ENCODE data around the gene MAPKAP1.
"Not testable (repeated sequence)": the region's sequence is repeated elsewhere in the genome, so short reads cannot be mapped to it uniquely, and the experiment has no call there.

Gene MAPKAP1

DNA sequence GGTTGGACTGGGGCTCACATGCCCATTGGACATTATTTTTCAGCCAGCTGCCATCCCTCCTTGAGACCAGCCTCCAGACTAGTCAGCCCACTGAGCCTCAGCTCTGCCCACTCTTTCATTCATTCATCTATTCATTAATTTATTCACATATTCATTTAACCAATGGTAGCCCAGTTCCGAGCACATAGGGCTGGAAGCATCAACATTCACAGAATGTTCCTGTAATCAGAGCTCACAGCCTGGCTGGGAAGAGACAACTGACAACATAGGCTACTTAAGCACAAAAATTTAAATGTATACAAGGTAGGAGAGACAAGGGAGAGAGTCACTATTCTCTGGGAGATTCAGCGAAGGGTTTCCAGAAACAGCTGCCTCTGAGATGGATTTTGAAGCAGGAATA lies 23.2 kb upstream of the MAPKAP1 start:
- no peak for DNase-seq

DNA sequence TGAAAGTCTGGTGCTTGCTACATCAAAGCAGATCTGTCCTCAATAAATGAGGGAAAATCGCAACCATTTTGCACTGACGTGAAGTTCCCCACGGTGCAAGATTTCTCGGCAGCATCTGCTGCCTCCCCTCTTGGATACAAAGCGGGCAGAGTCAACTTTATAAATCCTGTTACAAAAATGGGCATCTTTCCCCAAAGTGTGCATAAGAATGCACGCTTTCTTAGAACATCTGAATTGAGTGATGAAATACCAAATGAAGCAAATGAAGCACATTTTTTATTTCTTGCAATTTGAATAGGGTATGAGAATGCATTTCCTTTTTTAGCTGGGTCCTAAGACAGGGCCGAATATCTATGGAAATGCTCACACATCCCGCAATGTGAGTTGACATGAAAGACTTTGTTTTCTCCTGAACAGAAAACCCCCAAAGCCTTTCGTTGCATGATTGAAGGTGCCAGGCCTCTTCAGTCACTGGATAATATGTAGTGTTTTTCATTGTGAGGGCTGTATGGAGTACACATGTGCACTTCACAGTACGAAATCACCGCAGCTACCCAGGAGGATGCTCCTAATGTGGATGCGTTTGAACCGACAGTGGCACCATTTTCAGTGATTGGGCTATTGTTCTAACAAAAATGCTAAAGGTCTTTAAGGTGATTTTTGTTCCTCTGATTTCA lies 19.6 kb upstream of the MAPKAP1 start:
- no peak for DNase-seq

DNA sequence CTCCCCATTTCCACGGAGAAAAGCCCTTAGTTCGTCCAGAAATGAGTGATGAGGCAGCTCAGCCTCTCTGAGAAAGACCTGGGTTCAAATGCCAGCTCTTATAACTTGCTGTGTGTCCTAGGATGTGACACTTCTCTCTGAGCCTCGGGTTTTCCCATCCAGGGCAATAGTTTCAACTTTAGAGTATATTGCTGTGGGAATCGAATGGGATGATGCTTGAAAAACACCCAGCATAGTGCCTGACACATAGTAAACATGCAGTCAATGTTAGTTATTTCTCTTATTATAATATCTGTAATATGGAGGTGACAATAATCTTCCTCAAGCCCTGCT lies 430 bp upstream of the MAPKAP1 start:
- DNase-seq, result no peak

DNA sequence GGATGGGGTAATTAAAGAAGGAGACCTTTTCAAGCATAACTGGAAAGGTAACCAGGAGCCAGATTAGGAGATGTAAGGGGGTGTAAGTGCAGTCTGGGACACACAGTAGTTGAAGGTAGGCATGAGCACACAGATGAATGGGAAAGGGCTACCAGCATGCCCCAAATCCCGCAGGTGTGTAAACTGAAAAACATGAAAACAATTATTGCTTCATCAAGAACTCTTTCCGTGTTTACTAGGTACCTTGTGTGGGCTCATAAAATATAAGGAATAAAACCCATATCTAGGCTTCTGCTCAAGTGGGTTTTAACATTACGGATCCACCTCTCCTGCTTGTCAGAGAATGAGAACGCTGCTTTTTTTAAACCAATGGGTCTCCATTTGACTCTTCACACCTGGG lies 1.1 kb downstream of the MAPKAP1 start:
- no peak for DNase-seq

DNA sequence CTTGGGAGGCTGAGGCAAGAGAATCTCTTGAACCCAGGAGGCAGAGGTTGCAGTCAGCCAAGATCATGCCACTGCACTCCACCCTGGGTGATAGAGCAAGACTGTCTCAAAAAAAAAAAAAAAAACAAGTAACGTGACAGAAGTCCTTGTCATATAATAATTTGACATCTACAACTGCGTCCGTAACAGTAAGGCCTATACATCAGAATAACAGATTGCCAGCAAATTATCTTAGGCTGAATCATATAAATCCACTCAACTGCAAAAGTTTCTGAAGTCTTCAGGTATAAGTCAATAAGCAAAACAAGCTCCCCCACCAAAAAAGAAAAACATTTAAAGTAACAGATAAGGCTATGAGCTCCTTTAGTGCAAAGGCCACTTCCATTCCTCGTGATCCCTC lies 3.3 kb downstream of the MAPKAP1 start:
- no peak for DNase-seq

DNA sequence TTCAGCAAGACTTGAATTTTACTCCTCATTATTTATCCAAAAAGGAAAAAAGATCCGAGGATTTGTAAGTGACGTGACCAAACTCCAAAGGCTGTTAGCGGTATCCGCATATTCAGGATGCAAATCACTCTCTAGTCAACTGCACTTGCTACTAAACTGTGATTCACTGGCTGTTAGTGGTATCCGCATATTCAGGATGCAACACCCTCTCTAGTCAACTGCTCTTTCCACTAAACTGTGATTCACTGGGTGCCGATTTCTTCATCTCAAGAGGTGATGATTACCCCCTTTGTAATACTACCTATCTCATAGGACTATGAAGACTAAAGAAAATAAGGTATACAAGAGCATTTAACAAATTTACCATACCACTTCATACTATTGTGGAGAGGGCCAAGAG lies 5.7 kb downstream of the MAPKAP1 start:
- DNase-seq, result no peak

DNA sequence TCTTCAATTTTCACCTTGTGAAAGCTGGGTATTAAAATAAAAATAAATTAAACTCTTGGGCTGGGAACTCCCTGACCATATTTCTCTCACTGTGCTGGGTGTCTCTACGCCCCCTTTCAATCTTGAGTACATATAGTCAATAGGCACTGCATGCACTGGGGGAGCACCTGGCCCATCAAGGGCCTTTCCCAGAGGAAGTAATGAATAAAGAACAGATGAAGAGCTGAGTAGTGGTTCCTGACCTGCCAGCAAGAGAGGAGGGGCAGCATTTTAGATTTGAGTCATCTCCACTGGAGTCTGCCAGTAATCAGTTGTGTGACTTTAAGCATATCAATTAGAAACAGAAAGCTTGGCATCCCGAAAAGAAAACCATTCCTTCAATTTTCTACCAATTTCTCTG lies 6.2 kb downstream of the MAPKAP1 start:
- DNase-seq, result no peak

DNA sequence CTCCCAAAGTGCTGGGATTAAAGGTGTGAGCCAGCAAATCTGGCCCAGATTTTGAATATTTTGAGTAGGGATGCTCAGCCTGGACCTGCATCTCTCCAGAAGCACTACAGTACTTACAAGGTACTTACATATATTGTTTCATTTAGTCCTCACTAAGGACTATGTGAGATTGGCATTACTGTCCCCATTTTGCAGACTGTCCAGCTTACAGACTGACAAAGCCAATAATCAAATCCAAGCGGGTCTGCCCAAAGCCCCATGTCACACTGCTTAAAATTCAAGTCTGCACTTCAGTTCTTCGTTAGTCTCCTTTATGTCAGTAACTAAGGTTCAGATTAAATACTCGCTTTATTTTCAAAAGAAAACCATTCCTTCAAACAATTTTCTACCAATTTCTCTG lies 7.1 kb downstream of the MAPKAP1 start:
- no peak for DNase-seq

DNA sequence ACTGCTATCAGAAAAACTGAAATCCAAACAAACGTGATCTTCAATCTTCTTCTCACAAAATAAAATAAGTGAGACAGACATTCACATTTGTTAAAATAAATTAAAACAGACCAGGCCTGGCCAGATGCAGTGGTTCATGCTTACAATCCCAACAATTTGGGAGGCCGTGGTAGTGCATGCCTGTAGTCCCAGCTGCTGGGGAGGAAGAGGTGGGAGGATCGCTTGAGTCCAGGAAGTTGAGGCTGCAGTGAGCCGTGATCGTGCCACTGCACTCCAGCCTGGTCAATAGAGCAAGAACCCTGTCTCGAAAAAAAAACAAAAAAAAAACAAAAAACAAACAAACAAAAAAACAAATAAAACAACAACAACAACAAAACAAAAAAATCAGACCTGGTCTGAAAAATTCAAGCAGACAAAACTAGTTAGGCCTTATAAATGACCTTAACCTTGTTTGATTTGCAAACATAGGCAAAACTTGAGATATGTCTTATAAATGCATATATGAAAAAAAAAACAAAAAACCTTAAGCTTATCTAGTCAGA lies 10.8 kb downstream of the MAPKAP1 start:
- no peak for DNase-seq

DNA sequence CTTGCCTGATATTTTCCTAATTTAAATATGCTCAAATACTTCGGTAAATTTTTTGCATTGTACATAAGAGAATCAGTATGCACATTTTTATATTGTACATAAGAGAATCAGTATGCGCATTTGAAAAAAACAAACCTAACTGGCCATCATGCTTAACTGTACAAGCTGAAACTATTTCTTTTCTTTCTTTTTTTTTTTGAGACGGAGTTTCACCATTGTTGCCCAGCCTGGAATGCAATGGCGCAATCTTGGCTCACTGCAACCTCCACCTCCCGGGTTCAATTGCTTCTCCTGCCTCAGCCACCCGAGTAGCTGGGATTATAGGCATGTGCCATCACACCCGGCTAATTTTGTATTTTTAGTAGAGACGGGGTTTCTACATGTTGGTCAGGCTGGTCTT lies 11.5 kb downstream of the MAPKAP1 start:
- not testable (repeated sequence) for DNase-seq

DNA sequence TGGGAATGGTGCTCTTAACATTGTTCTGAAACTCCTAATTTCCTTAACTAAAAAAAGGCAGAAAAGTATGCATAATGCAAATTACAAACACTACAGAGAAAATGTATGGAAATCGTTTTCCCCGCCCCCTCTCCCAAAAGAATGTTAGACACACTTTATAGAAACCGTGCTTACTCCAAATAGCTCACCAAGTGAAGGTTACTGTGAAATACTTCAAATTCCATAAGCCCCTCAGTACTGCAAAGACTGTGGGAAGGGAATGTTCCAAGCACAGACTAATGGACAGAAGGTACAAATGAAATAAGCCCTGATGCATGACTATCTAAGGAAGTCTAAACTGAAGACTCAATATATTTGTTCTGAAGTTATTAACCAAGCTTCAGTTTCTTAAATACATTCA lies 12.5 kb downstream of the MAPKAP1 start:
- DNase-seq, result no peak

DNA sequence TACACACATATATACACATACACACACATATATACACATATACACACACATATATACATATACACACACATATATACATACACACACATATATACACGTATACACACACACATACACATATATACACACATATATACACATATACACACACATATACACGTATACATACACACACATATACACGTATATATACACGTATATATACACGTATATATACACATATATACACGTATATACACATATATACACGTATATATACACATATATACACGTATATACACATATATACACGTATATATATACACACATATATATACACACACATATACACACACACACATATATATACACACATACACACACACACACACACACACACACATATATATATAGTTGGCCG lies 13.5 kb downstream of the MAPKAP1 start:
- DNase-seq, result not testable (repeated sequence)

DNA sequence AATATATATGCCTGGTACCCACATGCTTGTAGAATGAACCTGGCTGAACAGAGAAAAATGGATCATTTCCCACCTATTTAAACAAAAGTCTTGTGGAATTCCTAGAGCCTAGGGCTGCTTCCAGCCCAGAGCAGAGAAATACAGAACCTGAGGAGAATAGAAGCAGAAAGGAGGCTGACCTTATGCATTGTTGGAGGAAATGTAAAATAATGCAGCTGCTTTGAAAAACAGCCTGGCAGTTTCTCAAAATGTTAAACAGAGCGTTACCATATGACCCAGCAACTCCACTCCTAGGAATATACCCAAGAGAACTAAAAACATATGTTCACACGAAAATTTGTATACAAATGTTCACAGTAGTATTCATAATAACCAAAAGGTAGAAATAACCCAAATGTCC lies 15.1 kb downstream of the MAPKAP1 start:
- DNase-seq, result no peak

DNA sequence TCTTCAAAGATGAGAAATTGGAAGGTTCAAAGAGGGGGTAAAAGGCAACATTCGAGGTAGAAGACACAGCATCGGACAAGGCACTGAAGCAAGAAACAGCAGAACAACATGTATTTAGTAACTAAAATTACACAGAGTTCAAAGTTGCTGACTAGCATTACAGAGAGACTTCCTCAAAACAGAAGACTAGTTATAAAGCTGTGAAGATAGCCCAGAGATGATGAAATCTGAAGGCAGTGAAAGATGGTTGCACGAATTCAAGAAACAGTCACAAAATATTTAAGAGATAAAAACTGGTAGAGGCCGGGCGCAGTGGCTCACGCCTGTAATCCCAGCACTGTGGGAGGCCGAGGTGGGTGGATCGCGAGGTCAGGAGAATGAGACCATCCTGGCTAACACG lies 16.3 kb downstream of the MAPKAP1 start:
- no peak for DNase-seq

DNA sequence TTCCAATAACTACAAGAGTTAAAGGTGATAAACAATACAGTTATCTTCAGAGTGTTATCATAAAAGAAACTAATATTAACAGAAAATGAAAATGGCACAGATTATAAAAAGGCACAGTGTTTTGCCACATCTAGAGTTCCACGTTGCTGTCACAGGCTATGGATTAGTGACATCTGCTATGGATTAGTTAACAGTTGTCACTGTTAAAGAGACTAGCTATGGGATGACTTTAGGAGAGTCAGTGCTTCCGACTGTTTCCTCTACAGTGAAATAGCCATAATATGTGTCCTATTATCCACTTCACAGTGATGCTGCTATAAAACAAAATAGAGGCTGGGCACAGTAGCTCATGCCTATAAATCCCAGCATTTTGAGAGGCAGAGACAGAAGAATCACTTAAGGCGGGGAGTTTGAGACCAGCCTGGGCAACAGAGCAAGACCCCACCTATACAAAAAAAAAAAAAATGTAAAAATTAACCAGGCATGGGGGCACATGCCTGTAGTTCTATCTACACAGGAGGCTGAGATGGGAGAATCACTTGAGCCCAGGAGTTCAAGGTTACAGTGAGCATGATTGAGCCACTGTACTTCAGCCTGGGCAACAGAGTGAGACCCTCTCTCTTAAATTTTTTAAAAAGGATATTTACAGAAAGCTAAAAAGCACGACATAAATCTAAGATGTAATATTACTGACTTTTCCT lies 19.7 kb downstream of the MAPKAP1 start:
- no peak for DNase-seq

DNA sequence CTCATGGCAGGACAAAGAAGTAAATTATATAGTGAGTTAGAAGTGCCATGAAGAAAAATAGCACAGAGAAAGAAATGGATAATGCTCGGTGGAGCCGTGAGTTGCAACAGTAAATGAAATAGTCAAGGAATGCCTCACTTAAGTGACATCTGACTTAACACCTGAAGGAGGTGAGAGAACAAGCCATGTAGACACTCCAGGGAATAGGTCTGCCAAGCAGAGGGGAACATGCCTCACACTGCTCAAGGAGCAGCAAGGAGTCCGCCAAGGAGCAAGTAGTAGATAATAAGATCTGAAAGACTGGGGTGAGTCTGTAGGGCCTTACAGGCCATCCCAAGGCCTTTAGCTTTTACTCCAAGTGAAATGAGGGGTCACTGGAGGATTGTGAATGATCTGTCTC lies 21.8 kb downstream of the MAPKAP1 start:
- DNase-seq, result no peak

DNA sequence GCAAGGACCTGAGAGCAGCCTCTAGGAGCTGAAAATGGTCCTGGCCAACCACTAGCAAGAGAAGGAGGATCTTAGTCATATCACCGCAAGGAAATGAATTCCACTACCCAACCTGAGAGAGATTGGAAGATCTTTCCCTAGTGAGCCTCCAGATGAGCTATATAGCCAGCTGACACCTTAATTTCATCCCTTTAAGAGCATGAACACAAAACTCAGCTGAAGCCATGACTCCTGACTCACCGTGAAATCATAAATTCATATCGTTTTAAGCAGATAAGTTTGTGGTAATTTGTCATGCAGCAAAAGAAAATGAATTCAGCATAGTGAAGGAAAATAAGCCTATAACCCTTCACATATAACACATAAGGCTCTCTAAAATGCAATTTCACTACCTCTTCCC lies 23.5 kb downstream of the MAPKAP1 start:
- no peak for DNase-seq

DNA sequence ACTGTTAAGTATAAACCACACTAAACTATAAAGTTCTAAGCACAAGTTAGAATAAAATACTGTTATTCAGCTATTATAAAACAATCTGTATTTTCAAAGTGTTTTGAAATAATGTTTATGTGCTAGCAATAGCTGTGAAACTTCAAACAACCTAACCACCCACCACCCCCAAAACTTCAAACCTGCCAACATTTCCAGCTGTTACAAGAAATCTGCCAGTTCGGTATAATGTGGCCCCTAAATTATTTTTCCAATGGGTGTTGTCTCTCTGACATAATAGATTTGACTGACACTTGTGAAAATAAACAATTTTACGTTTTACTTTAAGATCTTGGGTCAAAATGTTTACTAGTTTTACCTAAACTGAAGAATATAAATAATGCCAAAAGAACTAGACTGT lies 24.7 kb downstream of the MAPKAP1 start:
- DNase-seq, result no peak

DNA sequence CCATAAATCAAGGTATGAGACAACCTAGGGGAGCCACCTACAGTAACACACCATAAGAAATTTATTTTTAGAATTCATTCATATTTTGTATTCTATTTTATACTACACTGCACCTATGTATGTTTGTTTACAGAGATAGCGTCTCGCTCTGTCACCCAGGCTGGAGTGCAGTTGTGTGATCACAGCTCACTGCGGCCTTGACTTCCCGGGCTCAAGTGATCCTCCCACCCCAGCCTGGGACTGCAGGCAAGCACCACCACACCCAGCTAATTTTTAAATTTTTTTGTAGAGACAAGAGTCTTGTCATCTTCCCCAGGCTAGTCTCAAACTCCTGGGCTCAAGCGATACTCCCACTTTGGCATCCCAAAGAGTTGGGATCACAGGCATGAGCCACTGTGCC lies 25.4 kb downstream of the MAPKAP1 start:
- no peak for DNase-seq

DNA sequence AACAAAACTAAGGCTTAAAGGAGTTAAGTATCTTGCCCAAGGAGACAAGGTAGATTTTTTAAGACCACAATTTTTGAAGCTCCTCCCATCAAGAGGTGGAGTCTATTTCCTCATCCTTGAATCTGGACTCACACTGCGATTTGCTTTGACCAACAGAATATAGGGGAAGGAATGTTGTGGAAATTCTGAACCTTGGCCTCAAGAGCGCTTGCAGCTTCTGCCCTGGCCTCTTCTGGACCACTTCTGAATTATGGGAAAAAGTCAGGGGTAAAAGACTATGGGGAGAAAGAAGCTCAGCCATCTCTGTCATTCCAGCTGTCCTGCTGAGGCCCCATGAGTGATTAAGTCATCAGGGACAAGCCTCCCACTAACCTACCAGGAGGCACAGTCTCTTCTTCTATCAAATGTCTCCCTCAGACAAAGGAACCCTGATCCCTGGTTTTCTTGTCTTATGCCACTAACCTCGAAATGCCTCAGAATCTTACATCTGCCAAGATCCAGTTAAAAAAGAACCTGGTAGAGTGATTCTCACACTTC lies 25.9 kb downstream of the MAPKAP1 start:
- DNase-seq, result no peak

DNA sequence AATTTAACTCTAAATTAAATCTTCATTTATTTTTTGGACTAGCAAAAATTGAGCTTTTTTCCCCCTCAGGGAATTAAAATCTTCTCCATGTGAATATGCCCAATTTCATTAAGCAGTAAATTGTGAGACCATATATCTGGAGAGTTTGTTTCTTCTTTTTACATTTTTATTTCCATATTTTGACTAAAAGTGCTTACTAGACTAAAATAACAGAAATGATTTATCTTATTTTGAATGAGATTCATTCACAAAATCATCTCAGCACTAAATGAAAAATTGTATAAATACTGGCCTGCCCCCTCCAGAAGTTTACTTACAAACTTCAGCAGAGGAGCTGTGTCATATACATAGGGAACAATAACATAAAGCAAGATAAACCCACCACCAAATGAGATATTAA lies 26.6 kb downstream of the MAPKAP1 start:
- DNase-seq, result no peak

DNA sequence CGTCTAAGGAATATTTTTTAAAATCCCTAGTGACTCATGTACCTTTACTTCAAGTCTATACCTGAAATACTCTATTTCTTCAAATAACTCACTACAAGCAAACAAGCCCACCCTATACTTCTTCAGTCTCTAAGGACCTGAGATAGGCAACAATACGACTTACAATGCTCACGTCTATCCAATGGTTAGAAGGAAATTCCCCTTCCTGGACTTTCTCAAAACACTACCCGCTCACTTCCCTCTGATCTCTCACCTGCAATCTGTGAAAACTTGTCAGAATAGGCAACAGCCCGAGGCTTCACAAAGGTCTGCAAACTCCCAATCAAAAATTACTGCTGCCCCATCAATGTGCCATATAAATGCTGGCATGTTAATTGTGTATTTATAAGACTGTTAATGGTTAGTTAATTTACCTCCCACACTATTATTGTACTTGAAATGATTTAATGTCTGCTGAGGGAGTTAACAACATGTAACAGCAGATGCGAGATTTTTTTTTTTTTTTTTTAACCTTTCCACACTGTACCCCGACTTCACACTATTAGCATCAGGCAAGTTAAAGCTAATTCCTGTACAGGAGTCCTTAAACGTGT lies 27.3 kb downstream of the MAPKAP1 start:
- no peak for DNase-seq

DNA sequence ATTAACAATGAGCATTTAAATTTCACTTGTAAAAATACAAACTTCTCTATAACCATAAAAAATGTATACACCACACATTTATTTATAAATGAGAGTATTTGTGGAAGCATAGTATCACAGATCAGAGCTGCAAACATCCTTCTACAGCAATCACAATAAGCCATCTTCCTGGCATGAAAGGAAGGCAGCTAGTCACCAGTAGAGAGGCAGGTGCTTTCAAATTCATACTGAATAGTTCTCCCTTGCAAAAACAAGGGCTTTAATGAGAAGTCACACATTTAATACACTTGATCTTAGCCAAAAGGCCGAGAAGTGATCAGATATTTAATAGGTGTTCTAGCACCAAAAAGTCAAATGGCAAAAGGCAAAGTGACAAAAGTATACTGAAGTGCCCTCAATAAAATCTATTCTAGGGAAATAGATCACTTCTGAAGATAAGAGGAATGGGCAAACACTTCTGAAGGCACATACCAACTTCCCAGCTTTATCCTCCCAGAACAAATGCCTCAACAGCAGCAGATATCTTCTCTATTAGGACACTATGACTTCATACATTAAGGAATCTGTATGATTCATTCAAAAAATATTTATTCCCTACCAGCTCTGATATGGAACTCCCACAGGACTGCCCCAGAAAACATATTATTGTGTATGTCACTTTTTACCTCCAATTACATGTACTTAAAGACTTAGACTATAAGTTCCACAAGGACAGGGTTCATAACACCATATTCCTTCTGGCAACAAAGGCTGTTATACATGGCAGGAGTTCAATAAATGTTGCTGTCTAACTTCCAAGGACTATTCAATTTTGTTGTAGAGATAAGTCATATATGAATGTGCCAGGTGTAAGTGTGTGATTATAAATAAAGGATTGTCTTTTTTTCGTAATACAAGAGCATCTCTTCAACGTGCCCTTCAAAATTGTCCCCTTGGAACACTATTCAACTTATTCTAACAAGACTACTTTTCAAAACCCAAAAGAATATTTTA lies 31.7 kb downstream of the MAPKAP1 start:
- DNase-seq, result no peak

All from retina (tissue), 1 donor.